Ovary (tissue), 3 donors: ENCODE measurements around the gene SERPINI1.

Experiments used
- CTCF ChIP-seq, 3 donors: fragments of 450-650 bp in 2 of 3; fragments of 200-600 bp in 1 of 3; IDR thresholded peaks; one replicate each; pipeline versions ENCODE4 v1.5.1 to v1.8.0; 2016 to 2022; ENCODE audit warnings: antibody characterized with exemption in 3 of 3, mild to moderate bottlenecking in 1 of 3
- EP300 ChIP-seq: sonication (generic); formaldehyde crosslinking; IDR thresholded peaks from one replicate; pipeline ENCODE4 v1.6.1; 2017; ENCODE audit warnings: antibody characterized with exemption
- POLR2A ChIP-seq: fragments of 450-650 bp; IDR thresholded peaks from one replicate; pipeline ENCODE4 v1.6.1; 2017; ENCODE audit warnings: antibody characterized with exemption, mild to moderate bottlenecking, moderate library complexity
- donor health status: DM: no; HTN: no; CAD: no.

GRCh38 chr3:167773584-167773983 lies 38.1 kb downstream of the SERPINI1 start:
- TF ChIP-seq CTCF (IDR thresholded peaks at IDR 0.05) (no peak), EP300 (no peak), POLR2A (no peak)
